ENCODE data around the gene CDK2.

GRCh38 chr12:55978393-55978792 is 11.8 kb downstream of the CDK2 start:
- no peak for TF ChIP-seq EZH2phosphoT487 (IDR thresholded peaks at IDR 0.05; ENCODE audit: low read depth)
- TF ChIP-seq, protein P1, sequence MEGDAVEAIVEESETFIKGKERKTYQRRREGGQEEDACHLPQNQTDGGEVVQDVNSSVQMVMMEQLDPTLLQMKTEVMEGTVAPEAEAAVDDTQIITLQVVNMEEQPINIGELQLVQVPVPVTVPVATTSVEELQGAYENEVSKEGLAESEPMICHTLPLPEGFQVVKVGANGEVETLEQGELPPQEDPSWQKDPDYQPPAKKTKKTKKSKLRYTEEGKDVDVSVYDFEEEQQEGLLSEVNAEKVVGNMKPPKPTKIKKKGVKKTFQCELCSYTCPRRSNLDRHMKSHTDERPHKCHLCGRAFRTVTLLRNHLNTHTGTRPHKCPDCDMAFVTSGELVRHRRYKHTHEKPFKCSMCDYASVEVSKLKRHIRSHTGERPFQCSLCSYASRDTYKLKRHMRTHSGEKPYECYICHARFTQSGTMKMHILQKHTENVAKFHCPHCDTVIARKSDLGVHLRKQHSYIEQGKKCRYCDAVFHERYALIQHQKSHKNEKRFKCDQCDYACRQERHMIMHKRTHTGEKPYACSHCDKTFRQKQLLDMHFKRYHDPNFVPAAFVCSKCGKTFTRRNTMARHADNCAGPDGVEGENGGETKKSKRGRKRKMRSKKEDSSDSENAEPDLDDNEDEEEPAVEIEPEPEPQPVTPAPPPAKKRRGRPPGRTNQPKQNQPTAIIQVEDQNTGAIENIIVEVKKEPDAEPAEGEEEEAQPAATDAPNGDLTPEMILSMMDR (IDR thresholded peaks at IDR 0.05; ENCODE audit: low read depth, low read length): no peak

Measured in OCI-LY3 (cell line).